AML-193 (cell line): Measurements from ENCODE around the gene DLGAP1.

Experiments used
- DNase-seq, 2 experiments: peaks; one replicate each; lab custom pipeline; 2025; lab: John Stamatoyannopoulos, UW

DLGAP1 gene

GRCh38 chr18:3985664-3986063 is 469.4 kb downstream of the DLGAP1 start:
- no peak for DNase-seq

GRCh38 chr18:3985020-3985419 is 470.1 kb downstream of the DLGAP1 start:
- no peak for DNase-seq

GRCh38 chr18:3984163-3984757 is 470.8 kb downstream of the DLGAP1 start:
- no peak for DNase-seq

GRCh38 chr18:3983351-3983969 is 471.6 kb downstream of the DLGAP1 start:
- no peak for DNase-seq

- no peak for DNase-seq
Observed at GRCh38 chr18:3982541-3982940, 472.6 kb downstream of the DLGAP1 start.

- no peak for DNase-seq
Observed at GRCh38 chr18:3979024-3979423, 476.1 kb downstream of the DLGAP1 start.

GRCh38 chr18:3973191-3973850 is 481.8 kb downstream of the DLGAP1 start:
- no peak for DNase-seq

GRCh38 chr18:3972291-3972930 is 482.7 kb downstream of the DLGAP1 start:
- no peak for DNase-seq

- DNase-seq, result no peak
Observed at GRCh38 chr18:3970929-3971328, 484.2 kb downstream of the DLGAP1 start.

GRCh38 chr18:3967359-3968180 is 487.5 kb downstream of the DLGAP1 start:
- DNase-seq, result no peak

GRCh38 chr18:3966642-3967358 is 488.3 kb downstream of the DLGAP1 start:
- no peak for DNase-seq

GRCh38 chr18:3966246-3966641 is 488.9 kb downstream of the DLGAP1 start:
- no peak for DNase-seq

- DNase-seq, result no peak
Observed at GRCh38 chr18:3960977-3961376, 494.1 kb downstream of the DLGAP1 start.

- DNase-seq, result no peak
Observed at GRCh38 chr18:3960142-3960541, 495.0 kb downstream of the DLGAP1 start.

GRCh38 chr18:3952031-3952430 is 503.1 kb downstream of the DLGAP1 start:
- no peak for DNase-seq

- no peak for DNase-seq
Observed at GRCh38 chr18:3950668-3951404, 504.3 kb downstream of the DLGAP1 start.

- no peak for DNase-seq
Observed at GRCh38 chr18:3948958-3949357, 506.1 kb downstream of the DLGAP1 start.

GRCh38 chr18:3947383-3947782 is 507.7 kb downstream of the DLGAP1 start:
- DNase-seq, result no peak

- DNase-seq, result no peak
Observed at GRCh38 chr18:3935305-3935704, 519.8 kb downstream of the DLGAP1 start.

GRCh38 chr18:3932276-3932675 is 522.8 kb downstream of the DLGAP1 start:
- no peak for DNase-seq
